ENCODE results near the gene PDE1A.

The PDE1A gene

DNA sequence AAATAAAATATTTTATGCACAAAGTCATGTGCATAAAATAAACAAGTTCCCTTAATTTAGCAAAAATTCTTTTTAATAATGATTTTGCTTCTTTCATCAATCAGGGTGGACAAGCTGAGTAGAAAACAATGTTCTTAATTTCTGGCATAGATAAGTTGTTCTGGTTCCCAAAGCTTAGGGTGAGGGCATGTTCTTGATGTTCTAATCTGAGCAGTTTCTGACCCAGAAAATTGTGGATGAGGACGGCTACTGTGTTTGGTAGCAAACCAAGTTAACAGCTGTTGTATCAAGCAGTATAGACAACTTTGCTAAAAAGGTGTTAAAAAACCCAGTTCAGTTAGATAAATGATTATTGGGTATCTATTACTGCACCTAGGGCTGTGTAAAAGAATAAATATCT lies 158.9 kb downstream of the PDE1A start:
- no peak for DNase-seq (ENCODE audit: low spot score)

- no peak for DNase-seq (ENCODE audit: low spot score)
Measured at GRCh38 chr2:182266909-182267308, 159.9 kb downstream of the PDE1A start.

- DNase-seq (ENCODE audit: low spot score) = no peak
Measured at GRCh38 chr2:182265718-182266117, 161.1 kb downstream of the PDE1A start.

DNA sequence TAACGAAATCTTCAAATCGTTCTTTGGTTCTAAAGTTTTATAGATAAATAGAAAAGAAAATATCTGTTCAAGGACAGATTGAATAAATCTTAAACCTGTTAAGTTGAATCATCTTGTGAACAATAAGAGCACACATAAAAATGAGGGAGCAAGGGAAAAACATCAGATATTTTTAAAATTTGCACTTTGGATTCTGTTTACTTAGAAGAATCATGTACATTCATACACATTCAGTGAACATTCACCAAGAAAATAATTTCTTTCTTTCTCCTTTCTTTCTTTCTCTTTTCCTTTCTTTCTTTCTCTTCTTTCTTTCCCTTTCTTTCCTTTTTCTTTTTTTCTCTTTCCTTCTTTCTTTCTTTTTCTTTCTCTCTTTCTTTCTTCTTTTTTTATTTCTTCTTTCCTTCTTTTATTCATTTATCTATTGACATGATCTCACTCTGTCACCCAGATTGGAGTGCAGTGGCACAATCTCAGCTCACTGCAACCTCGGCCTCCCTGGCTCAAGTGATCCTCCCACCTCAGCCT lies 164.9 kb downstream of the PDE1A start:
- no peak for DNase-seq (ENCODE audit: low spot score)

- no peak for DNase-seq (ENCODE audit: low spot score)
Measured at GRCh38 chr2:182259629-182260150, 167.1 kb downstream of the PDE1A start.

GRCh38 chr2:182252534-182252933 lies 174.3 kb downstream of the PDE1A start:
- DNase-seq (ENCODE audit: low spot score) = no peak

DNA sequence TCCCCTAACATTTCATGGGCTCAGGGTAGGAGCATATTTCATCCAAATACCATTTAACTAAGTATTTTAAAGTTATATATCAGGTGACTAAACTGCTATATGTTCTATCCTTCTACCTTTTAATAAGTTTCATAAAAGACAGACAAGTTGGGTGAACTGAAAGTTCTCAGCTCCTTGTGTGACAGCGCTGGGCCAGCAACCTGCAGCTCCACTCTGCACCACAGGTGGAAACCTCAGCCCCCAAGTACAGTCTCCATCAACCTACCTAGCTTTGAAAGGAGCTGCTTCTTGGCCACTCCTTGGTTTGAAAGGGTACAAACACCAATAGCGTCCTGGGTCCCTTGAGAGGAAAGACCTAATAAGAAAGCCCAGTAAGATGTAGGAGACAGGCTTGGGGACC lies 177.9 kb downstream of the PDE1A start:
- no peak for DNase-seq (ENCODE audit: low spot score)

DNA sequence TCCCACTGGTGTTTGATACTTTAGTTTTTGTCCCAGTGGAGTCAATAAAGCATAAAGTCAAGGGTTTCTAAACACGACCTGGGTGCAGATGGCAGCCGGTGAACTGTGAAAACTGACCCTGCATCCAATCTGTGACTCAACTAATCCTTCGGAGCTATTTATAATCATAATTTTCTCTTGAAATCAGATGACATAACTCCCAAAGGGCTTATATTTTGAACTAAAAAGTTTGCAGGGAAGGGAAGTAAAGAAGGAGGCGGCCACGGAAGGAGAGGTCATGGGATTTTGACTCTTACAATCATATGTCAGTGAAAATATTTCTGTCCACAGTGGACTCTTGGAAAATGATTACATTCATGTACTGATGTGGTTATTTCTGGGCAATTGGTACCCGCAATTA lies 178.5 kb downstream of the PDE1A start:
- DNase-seq (ENCODE audit: low spot score) = no peak

- DNase-seq (ENCODE audit: low spot score) = no peak
Measured at GRCh38 chr2:182247831-182248230, 179.0 kb downstream of the PDE1A start.

DNA sequence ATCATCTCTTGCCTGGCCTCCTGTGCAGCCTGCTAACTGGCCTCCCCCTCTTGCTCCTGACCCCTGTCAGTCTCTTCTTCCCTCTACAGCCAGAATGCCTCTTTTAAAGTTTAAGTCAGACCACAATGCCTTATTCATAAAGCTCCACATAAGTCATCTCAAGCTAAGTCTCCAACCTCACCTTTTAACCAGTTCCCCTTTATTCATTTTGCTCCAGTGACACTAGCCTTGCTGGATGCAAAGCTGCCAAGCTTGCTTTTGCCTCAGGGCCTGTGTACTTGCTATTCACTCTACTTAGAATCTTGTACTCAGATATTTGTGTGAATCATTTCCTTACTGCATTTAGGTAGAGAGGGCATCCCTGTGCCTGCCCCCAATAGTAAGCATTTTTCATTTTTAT lies 180.9 kb downstream of the PDE1A start:
- no peak for DNase-seq (ENCODE audit: low spot score)

DNA sequence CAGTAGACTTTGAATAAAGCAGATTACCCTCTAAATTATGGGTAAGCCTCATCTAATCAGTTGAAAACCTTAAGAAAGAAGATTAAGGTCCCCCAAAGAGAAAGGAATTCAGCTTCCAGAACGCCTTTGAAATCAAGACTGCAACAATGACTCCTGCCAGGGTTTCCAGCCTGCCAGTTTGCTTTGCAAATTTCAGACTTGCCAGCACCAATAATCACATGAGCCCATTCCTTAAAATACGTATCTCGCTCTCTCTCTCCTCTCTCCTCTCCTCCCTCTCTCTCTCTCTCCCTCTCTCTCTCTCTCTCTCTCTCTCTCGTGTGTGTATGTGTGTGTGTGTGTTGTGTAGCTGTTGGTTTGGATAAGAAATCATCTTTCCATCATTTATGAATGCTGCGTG lies 184.2 kb downstream of the PDE1A start:
- no peak for DNase-seq (ENCODE audit: low spot score)

DNA sequence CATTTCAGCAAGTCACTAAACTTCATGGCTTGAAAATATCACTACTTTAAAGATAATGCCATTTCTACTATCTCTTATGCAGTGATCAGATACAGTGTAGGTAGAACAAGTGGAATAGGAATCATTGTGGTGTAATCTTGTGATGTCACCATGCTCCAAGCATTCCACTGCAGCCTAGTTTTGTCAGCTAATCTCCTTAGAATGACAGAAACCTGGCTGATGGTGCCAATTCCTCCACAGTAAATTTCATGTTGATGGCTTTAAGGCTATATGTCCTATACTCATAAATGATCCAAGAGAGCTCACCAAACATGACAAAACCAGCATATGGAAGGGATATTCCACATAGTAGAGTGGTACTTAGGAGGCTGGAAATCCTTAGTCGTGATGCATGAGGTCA lies 184.9 kb downstream of the PDE1A start:
- DNase-seq (ENCODE audit: low spot score) = no peak

- peak; percentile 52 for DNase-seq (ENCODE audit: low spot score)
Measured at GRCh38 chr2:182240862-182241371, 185.9 kb downstream of the PDE1A start.

DNA sequence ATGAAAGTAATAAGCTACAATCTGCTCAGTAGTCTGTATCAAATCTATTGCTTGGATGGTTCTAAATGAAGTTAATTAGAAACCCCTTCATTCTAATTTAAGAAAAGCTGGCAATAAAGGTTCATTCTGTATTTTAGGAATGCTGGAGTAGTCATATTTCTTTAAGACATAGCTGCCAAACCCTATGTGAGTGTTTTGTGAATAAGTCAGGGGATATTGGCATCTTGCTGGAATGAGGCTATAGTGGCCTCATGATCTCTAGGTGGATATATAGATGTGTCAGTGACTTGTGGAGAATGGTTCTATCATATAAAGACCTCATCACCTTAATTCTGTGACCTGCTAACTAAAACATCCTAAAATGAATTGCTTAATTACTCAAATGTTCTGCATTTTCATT lies 196.3 kb downstream of the PDE1A start:
- no peak for DNase-seq (ENCODE audit: low spot score)

DNA sequence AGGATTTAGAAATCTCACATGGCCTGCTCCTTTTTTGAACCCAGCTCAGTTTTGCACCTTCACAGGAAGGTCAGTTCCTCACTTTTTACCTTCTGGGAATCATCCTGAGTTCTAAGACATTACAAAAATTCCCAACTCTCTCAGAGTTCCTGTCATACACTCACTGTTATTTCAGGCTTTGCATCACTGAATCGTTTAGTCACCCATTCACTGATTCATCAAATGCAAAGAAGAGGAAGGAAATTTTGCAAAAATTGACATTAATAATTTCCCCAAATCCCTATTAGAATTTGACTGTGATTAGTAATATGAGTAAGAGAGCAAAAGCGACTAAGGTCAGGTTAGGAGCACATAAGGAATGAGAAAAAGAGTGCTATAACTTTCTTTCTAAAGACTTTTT lies 197.5 kb downstream of the PDE1A start:
- DNase-seq (ENCODE audit: low spot score) = no peak

- no peak for DNase-seq (ENCODE audit: low spot score)
Measured at GRCh38 chr2:182228741-182229140, 198.1 kb downstream of the PDE1A start.

- no peak for DNase-seq (ENCODE audit: low spot score)
Measured at GRCh38 chr2:182228073-182228473, 198.8 kb downstream of the PDE1A start.

GRCh38 chr2:182226807-182227206 lies 200.0 kb downstream of the PDE1A start:
- no peak for DNase-seq (ENCODE audit: low spot score)

DNA sequence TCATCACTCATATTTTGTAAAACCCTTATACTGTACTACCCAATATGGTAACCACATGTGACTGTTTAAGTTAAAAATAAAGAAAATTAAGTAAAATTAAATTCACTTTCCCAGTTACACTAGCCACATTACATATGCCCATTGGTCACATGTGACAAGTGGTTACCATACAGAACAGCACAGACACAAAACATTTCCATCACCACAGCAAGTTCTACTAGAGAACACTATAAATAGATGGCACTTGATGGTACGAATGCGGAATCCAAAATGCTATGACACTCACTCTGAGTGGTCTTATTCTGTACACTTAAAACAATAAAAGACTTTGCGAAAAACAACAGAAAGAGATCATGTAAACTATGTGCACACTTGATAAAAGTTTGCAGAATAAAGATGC lies 202.2 kb downstream of the PDE1A start:
- no peak for DNase-seq (ENCODE audit: low spot score)

- DNase-seq (ENCODE audit: low spot score) = no peak
Measured at GRCh38 chr2:182220998-182221397, 205.8 kb downstream of the PDE1A start.

- DNase-seq (ENCODE audit: low spot score) = no peak
Measured at GRCh38 chr2:182220335-182220734, 206.5 kb downstream of the PDE1A start.

GRCh38 chr2:182210669-182211068 lies 216.2 kb downstream of the PDE1A start:
- DNase-seq (ENCODE audit: low spot score) = no peak

- no peak for DNase-seq (ENCODE audit: low spot score)
Measured at GRCh38 chr2:182208421-182208820, 218.4 kb downstream of the PDE1A start.

DNA sequence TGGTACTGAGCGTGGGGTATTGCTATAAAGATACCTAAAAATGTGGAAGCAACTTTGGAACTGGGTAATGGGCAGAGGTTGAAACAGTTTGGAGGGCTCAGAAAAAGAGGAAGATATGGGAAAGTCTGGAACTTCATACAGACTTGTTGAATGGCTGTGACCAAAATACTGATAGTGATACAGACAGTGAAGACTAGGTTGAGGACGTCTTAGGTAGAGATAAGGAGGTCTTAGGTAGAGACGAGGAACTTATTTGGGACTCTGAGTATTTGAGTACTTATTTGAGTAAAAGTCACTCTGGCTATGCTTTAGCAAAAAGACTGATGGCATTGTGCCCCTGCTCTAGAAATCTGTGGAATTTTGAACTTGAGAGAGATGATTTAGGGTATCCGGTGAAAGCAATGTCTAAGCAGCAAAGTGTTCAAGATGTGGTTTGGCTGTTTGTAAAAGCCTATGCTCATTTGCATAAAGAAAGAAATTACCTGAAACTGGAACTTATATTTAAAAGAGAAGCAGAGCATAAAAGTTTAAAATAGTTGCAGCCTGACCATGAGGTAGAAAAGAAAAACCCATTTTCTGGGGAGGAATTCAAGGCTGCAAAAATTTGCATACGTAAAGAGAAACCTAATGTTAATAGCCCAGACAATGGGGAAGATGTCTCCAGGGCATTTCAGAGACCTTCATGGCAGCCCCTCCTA lies 219.6 kb downstream of the PDE1A start:
- DNase-seq (ENCODE audit: low spot score) = no peak

Data from iPS-NIHi11 (cell line).